HG03457 (cell line): Measurements from ENCODE around the gene USH2A.
"Not testable (repeated sequence)": the region's sequence is repeated elsewhere in the genome, so short reads cannot be mapped to it uniquely, and the experiment has no call there.

Experiments
- ATAC-seq: cut with Tn5 transposase; IDR thresholded peaks from one replicate; pipeline ENCODE4 v1.9.1; 2021; ENCODE audit warnings: moderate number of reproducible peaks; ENCODE audit not compliant: unreplicated experiment

The USH2A gene

DNA sequence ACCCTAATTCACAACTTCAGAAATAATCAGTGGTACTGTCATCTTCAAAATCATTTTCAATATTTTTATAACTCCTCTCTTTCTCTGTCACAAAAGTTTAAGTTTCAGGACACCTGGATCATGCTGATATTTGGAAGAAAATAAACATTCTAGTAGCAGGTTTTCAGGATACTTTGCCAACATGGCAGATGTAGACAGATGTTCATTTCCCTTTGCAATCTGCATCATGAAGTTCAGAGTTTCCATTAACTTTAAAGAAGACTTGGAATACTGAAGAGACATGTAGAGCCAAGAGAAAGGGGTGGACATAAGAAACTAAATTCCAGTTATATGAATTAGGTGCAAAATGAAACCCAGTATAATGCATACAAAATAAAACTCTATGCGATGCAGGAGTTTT lies 218.1 kb downstream of the USH2A start:
- no peak for ATAC-seq

DNA sequence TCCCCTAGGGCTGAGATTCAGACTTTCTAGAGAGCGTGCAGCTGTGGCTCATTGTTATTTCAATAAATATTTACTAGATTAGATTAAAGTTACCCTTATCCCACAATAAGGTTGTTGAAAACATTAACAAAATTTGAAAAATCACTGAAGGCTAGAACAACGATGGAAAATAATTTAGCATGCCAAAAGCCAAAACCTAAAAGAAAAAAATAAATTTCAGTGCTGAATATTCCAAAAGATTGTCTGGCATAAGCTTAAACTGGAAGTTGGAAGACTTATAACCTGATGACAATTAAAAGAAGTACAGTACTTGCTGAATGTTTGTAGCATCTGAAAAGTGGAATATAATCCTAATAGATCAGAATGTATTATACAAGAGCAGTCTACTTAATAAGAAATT lies 221.3 kb downstream of the USH2A start:
- ATAC-seq, result no peak

DNA sequence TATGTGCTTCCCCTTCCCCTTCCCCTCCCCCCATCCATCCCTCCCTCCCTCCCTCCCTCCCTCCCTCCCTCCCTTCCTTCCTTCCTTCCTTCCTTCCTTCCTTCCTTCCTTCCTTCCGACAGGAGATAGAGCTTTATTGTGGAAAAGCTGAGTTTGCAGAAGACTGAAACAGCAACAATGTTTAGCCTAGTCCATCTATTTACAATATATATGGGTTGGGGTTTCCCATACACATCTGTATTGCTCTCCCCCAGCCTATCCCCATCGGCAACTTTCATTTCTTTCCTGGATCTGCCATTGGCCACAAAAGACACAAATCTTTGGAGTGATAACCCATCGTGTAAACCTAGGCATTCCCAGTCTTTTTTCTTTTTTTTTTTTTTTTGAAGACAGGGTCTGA lies 222.3 kb downstream of the USH2A start:
- ATAC-seq, result no peak

GRCh38 chr1:216194721-216195120 lies 228.5 kb downstream of the USH2A start:
- no peak for ATAC-seq

GRCh38 chr1:216193839-216194443 lies 229.3 kb downstream of the USH2A start:
- no peak for ATAC-seq

GRCh38 chr1:216190438-216190837 lies 232.8 kb downstream of the USH2A start:
- ATAC-seq, result no peak

DNA sequence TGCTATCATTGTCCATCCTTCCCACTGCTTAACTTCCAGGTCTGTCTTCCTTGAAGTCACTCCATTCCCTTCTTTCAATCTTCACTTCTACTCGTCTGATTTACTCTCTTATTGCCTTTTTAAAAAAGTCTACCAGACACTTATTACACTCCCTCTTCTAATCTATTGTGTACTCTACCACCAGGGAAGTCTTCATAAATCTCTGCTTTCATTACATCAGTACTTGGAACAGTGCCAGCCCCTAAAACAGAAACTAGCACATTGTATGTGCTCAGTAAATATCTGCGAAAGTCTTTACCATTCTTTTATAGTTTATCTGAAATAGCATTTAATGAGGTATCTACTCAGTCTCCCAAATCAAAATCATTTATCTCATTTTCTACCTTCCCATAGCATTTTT lies 236.4 kb downstream of the USH2A start:
- no peak for ATAC-seq

- ATAC-seq, result no peak
Observed at GRCh38 chr1:216186141-216186540, 237.1 kb downstream of the USH2A start.

GRCh38 chr1:216184126-216184680 lies 239.0 kb downstream of the USH2A start:
- no peak for ATAC-seq

GRCh38 chr1:216183454-216183853 lies 239.8 kb downstream of the USH2A start:
- no peak for ATAC-seq

DNA sequence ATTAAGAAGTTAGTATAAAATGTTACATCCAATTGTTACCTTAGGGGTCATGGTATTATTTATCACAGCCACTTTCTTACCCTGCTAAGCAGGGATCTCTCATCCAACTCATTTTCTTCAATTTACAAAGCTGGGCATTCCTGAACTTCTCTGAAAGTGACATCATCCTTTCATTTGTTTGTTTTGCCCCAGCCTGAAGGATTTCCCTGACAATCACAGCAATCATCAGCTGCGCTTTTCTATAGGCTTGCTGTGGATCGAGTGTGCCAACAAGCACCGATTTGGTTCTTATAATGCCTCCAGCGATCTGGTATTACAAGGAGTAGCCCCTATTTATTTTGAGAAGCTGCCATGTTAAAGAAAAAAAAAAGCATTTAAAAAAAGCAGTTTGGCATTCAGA lies 240.2 kb downstream of the USH2A start:
- no peak for ATAC-seq

GRCh38 chr1:216181590-216181989 lies 241.7 kb downstream of the USH2A start:
- no peak for ATAC-seq

DNA sequence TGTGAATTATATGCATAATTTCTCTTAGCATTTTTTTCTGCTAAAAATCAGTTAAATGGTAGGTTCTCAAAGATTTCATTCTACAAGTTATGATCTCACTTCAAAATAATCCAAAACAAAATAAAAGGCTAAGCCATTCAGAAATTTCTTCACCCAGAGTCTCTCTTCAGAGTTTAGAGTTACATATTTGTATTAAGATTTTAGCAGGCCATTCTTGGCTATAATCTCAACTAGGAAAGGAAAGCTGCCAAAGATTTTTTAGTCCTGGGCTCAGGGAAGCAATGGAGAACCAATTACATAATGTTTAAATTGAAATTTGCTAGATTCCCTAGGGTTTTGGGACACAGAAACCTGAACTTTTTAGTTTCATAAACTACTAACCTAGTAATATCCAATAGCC lies 245.0 kb downstream of the USH2A start:
- ATAC-seq, result no peak

- no peak for ATAC-seq
Observed at GRCh38 chr1:216176970-216177369, 246.3 kb downstream of the USH2A start.

GRCh38 chr1:216175714-216176113 lies 247.5 kb downstream of the USH2A start:
- no peak for ATAC-seq

GRCh38 chr1:216173376-216173995 lies 249.8 kb downstream of the USH2A start:
- ATAC-seq, result no peak

DNA sequence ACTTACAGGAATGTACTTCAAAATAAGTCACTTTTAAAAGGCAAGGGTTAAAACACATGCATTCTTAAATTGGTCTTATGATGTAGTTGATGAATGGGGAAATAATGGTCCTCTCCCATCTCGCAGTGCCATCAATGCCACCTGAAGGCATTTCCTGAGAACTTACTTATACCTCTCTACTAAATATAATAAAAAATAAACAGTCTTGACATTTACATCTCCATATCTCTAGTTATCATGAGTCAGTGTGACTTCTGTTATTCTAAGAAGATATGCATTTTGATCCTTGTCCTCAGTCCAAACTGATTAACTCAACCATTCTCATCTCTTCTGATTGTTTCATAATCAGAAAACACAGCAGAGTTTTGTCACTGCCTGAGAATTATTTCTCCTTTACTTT lies 253.9 kb downstream of the USH2A start:
- ATAC-seq, result no peak

DNA sequence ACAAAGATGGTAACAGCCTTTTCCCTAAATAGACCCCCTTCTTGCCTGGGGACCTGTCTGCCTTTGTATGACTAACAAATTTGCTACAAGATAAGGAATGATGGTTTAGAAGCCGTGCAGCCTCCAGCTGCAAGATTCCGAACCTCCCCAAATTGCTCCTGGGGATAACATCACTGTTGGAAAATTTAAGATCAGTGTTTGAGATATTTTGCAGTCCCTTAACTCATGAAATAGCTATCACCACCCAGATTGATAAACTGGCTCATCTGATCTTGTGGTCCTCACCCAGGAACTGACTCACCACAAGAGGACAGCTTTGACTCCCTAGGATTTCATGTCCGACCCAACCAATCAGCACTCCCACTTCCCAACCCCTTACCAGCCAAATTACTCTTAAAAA lies 254.7 kb downstream of the USH2A start:
- ATAC-seq, result no peak

GRCh38 chr1:216154063-216154462 lies 269.2 kb downstream of the USH2A start:
- no peak for ATAC-seq

GRCh38 chr1:216153130-216153529 lies 270.1 kb downstream of the USH2A start:
- no peak for ATAC-seq

- not testable (repeated sequence) for ATAC-seq
Observed at GRCh38 chr1:216145451-216146018, 277.7 kb downstream of the USH2A start.

- ATAC-seq, result no peak
Observed at GRCh38 chr1:216144661-216145450, 278.4 kb downstream of the USH2A start.
